HG02973 (cell line): ENCODE data around the gene GPR42.

Experiments used
- ATAC-seq: cut with Tn5 transposase; IDR thresholded peaks from one replicate; pipeline ENCODE4 v1.9.1; 2021; ENCODE audit warnings: moderate library complexity; ENCODE audit not compliant: unreplicated experiment

Gene GPR42

DNA sequence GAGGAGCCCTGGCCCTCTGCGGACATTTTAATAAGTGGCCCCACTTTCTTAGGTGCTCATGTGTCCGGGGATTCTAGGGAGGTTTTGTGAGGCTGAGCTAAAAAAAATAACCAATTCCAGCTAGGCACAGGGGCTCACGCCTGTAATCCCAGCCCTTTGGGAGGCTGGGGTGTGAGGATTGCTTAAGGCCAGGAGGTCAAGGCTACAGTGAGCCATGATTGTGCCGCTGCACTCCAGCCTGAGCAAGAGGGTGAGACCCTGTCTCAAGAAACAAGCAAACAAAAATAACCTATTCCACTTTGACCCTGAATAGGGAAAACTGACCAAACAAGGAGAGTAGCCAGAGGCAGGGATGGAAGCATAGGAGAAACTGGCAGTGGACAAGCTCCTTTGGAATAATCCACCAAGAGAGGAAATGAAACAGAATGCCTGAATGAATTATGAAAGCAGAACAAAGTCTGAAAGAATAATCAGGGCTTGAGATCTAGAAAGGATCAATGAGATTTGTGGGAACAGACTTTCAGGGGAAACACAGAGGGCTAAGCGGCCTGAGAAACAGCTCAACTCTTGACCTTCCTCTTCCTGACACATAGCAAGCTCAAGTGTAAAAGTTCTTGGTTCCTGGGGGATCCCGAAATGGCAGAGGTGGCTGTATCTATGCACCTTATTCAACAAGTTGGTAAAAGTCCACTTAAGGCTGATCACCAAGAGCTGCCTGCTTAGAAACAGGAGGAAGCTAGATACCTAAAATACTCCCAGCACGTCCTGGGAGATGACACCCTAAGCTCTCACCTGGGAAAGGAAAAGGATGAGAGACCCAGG lies 47.1 kb downstream of the GPR42 start:
- no peak for ATAC-seq

DNA sequence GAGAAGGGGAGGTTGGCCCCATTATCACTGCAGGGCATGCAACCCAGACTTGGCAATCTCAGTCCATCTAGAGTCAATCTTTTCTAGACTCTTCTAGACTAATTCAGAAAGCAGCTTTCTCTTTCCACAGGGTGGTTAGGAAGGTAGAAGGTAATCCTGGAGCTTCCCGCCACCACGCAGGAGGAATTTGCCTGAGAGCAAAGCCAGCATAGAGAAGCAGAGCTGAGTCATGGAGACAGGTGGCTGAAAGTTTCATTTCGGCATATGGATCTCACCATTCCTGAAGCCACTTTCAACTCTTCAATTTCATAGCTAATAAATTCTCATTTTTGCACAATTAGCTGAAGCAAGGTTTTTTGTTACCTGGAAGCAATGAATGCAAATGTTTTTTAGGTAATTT lies 48.2 kb downstream of the GPR42 start:
- no peak for ATAC-seq

DNA sequence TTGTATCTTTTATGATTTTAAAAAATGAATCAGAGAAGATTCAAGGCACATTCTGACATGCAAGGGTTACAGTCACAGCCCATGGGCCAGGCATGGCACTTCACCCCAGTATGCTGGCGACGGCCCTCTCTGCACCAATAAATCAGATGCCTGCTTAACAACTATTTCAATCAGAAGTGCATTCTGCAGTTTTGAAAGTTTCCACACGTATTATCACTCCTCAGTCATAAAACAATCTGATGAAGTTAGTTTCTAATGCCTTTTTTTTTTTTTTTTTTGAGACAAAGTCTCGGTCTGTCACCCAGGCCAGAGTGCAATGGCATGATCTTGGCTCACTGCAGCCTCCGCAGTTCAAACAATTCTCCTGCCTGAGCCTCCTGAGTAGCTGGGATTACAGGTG lies 48.9 kb downstream of the GPR42 start:
- no peak for ATAC-seq

DNA sequence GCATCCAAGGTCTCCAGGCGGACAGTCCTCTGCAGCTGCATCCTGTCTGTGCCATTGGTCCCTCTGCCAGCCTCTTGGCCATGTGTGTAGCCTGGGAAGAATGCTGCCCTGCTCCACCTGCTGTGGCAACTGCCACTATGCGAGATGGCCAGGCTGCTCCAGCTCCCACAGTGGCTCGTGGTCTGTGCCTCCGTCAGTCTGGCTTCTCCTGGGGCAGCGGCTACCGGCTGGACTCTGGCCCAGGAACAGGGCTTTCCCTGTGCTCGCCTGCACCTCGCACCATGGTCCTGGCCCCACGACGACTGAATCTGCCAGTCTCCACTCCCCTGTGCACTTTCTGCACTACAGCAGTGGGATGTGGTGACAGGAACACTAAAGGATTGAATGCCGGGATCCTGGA lies 50.5 kb downstream of the GPR42 start:
- ATAC-seq = no peak
